GM12865 (cell line): ENCODE data around the gene AGL.
"Not testable (repeated sequence)": the region's sequence is repeated elsewhere in the genome, so short reads cannot be mapped to it uniquely, and the experiment has no call there.

Experiments
- DNase-seq: peaks from one replicate; pipeline ENCODE4 v3.0.0; 2010; ENCODE audit warnings: low read depth
- H3K4me3 ChIP-seq: 2 replicates; pipeline ENCODE4 v1.5.1; 2011; ENCODE audit warnings: mild to moderate bottlenecking, low read depth, low read length, control low read depth
- TF ChIP-seq, protein P1 (sequence below): IDR thresholded peaks from 2 replicates; pipeline ENCODE4 v1.5.1; 2011; ENCODE audit warnings: low read length, control low read depth, low read depth, inconsistent platforms; ENCODE audit not compliant: insufficient read depth; ENCODE audit errors: missing control alignments

AGL gene

DNA sequence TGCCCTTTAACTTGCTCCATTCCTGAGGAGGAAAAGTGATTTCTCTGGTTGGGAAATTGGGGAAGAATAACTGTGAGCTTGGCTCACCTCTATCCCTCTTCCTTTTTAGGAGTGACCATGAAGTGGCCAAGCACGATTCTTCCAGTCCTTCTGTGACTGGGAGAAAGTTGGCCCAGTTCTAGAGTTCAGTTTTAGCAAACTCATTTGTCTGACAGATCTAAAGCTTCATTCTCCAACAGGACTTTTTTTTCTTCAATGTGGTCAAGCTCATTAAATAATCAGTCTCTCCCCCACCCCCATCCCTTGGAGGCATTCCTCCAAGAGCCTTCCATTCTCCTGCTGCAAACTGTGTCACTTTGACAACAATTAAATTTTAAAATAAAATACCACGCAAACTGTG is 6.4 kb upstream of the AGL start:
- DNase-seq = no peak
- TF ChIP-seq, protein P1, sequence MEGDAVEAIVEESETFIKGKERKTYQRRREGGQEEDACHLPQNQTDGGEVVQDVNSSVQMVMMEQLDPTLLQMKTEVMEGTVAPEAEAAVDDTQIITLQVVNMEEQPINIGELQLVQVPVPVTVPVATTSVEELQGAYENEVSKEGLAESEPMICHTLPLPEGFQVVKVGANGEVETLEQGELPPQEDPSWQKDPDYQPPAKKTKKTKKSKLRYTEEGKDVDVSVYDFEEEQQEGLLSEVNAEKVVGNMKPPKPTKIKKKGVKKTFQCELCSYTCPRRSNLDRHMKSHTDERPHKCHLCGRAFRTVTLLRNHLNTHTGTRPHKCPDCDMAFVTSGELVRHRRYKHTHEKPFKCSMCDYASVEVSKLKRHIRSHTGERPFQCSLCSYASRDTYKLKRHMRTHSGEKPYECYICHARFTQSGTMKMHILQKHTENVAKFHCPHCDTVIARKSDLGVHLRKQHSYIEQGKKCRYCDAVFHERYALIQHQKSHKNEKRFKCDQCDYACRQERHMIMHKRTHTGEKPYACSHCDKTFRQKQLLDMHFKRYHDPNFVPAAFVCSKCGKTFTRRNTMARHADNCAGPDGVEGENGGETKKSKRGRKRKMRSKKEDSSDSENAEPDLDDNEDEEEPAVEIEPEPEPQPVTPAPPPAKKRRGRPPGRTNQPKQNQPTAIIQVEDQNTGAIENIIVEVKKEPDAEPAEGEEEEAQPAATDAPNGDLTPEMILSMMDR = no peak
- H3K4me3 ChIP-seq = no peak overlapping the region

DNA sequence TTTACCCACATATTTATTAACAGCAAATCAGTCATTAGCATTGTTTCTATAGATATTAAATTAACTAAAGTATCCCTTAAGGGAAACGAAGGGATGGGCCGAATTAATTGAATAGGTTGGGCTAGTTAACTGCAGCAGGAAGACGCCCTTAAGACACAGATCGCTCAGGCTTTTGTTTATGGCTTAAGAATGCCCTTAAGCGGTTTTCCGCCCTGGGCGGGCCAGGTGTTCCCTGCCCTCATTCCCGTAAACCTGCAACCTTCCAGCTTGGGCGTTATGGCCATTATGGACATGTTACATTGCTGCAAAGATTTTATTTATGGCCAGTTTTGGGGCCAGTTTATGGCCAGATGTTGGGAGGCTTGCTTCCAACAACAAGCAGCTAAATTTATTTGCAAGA is 5.0 kb upstream of the AGL start:
- DNase-seq, H3K4me3 ChIP-seq: not testable (repeated sequence)

DNA sequence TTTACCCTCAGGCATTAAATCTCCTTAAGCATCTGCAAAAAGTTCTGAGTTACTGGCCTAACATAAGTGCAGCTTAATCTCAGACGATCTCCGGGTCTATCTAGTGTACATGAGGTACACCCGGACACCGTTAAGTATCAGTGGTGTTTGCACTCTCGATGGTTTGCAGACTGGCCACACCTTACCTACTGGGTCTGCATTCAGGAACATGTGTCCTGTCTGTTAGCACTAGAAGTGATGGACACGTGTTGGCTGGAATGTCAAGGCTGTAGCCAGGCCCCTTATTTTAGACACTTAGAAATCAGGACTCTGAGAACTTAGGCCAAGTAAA is 783 bp upstream of the AGL start:
- DNase-seq = peak; percentile 33
- TF ChIP-seq, protein P1 = no peak
- peak overlapping the region; percentile 89 for H3K4me3 ChIP-seq

DNA sequence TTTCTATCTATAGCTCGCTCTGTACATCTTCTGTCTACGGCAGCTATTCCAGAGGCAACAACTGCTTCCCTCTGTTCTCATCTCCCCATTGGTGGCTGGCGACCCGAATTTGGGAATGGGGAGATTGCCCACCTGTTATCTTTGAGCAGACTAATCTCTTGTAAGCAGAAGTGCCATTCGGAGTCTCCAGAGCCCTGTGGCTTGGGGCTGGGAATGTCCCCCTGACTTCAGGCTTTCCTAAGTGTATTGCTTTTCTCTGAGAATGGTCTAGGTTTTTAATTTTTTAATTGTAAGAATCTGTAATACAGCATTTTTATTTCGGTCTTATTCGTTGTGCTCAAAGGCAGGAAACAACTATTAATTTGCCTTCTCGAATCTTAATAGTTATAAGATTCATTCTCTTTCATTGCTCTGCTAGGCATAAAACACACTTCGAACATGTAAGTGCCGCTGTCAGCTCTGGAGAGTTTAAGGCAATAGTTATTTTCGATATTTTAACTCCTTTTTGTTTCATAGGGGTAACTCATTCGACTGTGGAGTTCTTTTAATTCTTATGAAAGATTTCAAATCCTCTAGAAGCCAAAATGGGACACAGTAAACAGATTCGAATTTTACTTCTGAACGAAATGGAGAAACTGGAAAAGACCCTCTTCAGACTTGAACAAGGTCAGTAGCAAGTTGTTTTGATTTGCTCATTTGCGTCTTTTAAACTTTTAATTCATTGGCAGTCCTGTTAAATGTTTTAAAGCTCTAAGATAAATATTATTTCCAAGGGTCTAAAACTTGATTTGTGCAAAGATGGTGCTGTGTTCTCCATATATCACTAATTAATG is 514 bp downstream of the AGL start:
- TF ChIP-seq, protein P1 = no peak
- H3K4me3 ChIP-seq = peak overlapping the region; percentile 89
- DNase-seq = no peak

DNA sequence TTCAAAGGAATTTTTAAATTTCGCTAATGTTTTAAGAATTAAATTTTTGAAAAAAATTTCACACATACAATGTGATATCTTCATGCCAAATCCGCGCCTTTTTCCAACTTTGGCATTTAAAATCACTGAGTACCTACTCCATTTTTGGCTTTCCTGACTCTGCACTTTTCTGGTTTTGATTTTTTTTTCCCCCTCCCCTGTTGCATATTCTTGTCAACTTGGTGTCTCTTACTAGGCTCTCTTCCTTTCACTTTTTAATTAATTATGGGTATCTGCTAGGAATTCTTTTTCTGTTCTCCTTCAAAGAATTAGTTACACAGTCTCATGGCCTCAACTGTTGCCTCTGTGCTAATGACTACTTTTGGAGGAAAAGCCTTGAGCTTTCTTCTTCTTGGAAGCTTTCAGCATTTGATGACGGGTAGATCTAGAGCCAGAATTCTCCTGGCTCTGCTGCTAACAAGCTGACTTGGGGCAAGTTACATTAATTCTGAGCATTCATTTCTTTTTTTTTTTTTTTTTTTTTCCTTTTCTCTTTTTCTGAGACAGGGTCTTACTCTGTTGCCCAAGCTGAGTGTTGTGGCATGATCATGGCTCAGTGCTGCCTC is 1.8 kb downstream of the AGL start:
- no peak for DNase-seq
- TF ChIP-seq, protein P1 = no peak
- H3K4me3 ChIP-seq = no peak overlapping the region

DNA sequence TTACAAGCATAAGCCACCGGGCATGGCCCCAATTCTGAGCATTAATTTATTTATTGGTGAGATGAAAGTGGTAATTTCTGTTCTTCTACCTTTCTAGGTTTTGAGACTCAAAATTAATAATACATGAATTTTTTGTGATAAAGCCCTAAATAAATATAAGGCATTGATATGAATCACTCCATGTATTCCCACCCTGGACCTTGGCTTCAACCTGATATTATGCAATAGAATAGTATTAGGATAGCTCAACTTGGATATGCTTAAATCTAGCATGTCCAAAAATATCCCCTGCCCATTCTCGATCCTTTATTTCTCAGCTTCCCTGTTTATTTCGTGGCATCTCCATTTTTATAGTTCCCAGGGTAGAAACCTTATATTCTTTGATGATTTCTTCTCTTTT is 2.5 kb downstream of the AGL start:
- TF ChIP-seq, protein P1 = no peak
- no peak for DNase-seq
- no peak overlapping the region for H3K4me3 ChIP-seq

DNA sequence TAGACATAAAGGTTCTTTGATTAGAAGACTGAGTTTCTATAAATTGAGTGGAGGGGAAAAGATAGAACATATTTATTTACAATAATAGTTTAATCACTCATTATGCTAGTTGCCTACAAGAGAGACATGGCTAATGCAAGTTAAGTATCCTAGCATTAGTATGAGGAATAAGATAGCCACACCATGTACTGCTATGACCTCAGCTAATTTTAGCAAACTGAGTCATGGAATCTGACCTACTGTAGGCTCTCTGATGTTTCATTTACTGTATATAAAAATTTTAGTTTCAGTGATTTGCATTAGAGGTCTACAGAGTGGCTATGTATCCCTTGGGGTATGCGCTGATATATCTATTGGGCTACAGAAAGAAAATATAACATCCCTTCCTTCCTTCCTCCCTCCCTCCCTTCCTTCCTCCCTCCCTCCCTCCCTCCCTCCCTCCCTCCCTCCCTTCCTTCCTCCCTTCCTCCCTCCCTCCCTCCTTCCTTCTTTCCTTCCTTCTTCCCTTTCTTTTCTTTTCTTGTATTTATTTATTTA is 5.8 kb downstream of the AGL start:
- TF ChIP-seq, protein P1 = no peak
- no peak overlapping the region for H3K4me3 ChIP-seq
- no peak for DNase-seq

DNA sequence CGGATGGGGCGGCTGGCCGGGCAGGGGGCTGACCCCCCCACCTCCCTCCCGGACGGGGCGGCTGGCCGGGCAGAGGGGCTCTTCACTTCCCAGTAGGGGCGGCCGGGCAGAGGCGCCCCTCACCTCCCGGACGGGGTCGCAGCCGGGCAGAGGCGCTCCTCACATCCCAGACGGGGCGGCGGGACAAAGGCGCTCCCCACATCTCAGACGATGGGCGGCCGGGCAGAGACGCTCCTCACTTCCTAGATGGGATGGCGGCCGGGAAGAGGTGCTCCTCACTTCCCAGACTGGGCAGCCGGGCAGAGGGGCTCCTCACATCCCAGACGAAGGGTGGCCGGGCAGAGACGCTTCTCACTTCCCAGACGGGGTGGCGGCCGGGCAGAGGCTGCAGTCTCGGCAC is 6.9 kb downstream of the AGL start:
- DNase-seq, H3K4me3 ChIP-seq: not testable (repeated sequence)
